ENCODE data around the gene CAMK4.

- TF ChIP-seq POLR2AphosphoS2 (IDR thresholded peaks at IDR 0.05; ENCODE audit: low read length) (no peak), CTBP1 (IDR thresholded peaks at IDR 0.05; ENCODE audit: borderline replicate concordance) (no peak), CBFB (CRISPR knock-in tag; IDR thresholded peaks at IDR 0.05) (no peak), CTCF (IDR thresholded peaks at IDR 0.05 in 2 of 3, conservative IDR thresholded peaks at IDR 0.05 in 1 of 3; ENCODE audit: insufficient read depth in 2 of 3, low read depth in 1 of 3, low read length in 3 of 3) (no peak), KDM2B (CRISPR knock-in tag; IDR thresholded peaks at IDR 0.05) (no peak), CEBPB (tag; IDR thresholded peaks at IDR 0.05) (no peak), AFF4 (CRISPR knock-in tag; IDR thresholded peaks at IDR 0.05) (no peak), SP1 (CRISPR knock-in tag; IDR thresholded peaks at IDR 0.05) (no peak), ZNF217 (CRISPR knock-in tag; IDR thresholded peaks at IDR 0.05) (no peak), BACH1 (tag; IDR thresholded peaks at IDR 0.05) (no peak), RBFOX2 (IDR thresholded peaks at IDR 0.05; ENCODE audit: low read depth, low read length) (no peak), POLR2AphosphoS5 (IDR thresholded peaks at IDR 0.05; ENCODE audit: control insufficient read depth, insufficient read depth, low read depth, low read length) (no peak)
Observed at GRCh38 chr5:111235635-111236034, 11.5 kb downstream of the CAMK4 start.
